GM19455 (cell line): ENCODE measurements around the gene PNLIP.

Source experiments
- ATAC-seq: cut with Tn5 transposase; IDR thresholded peaks from one replicate; pipeline ENCODE4 v1.9.1; 2021; ENCODE audit not compliant: unreplicated experiment

Gene PNLIP

DNA sequence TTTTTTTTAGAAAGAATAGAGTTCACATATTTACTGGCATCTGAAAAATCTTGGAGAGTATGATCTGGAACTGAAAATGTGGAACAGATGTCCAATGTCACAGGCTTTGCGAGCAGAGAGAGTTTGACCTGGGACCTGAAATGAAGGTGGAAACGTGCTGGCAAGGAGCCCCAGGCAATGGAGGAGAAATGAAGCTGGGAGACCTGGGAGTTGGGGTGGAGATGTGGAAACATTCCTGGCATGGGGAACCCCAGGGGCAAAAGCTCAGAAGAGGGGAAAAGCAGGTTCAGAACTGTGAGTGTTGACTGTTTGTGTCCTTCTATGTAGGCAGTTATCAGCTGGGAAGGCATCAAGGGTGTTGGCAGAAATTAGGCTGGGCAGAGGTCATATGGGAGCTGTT lies 67.7 kb downstream of the PNLIP start:
- no peak for ATAC-seq

DNA sequence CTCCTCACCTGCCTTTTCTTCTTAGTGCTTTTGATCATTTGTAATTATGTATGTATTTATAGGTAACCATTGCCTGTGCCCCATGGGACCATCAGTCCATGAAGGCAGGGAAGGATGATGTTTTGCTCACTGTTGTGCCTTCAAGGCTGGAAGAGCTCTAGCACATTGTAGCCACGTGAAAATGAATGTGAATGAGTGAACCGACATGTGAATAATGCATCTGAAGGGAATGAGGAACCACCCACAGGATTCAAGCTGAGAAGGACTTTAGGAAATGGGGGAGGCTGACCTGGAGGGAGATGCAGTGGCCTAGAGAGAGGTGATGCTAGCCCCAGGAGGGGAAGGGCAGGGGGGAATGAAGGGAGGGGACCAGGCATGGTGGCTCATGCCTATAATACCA lies 69.1 kb downstream of the PNLIP start:
- ATAC-seq: no peak

DNA sequence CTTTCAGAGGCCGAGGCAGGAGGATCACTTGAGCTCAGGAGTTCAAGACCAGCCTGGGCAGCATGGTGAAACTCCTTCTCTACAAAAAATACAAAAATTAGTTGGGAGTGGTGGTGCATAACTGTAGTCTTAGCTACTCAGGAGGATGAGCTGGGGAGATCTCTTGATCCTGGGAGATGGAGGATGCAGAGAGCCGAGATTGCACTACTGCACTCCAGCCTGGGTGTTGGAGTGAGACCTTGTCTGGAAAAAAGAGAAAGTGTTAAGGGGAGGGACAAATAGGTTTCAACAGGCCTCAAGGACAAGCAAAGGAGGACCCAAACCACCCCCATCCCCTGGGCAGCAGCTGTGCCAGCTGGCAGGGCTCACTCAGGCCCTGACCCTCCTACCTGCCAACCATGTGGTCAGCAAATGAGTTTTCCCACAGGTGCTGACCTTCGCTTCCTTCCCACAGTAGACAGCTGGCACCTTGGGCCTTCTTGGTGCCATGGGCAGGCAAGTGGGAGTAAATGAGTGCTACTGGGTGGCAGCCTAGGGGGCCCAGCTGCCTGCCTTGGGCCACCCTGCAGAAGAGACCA lies 69.6 kb downstream of the PNLIP start:
- no peak for ATAC-seq
